ENCODE measurements around the gene MROH7.

MROH7 gene

DNA sequence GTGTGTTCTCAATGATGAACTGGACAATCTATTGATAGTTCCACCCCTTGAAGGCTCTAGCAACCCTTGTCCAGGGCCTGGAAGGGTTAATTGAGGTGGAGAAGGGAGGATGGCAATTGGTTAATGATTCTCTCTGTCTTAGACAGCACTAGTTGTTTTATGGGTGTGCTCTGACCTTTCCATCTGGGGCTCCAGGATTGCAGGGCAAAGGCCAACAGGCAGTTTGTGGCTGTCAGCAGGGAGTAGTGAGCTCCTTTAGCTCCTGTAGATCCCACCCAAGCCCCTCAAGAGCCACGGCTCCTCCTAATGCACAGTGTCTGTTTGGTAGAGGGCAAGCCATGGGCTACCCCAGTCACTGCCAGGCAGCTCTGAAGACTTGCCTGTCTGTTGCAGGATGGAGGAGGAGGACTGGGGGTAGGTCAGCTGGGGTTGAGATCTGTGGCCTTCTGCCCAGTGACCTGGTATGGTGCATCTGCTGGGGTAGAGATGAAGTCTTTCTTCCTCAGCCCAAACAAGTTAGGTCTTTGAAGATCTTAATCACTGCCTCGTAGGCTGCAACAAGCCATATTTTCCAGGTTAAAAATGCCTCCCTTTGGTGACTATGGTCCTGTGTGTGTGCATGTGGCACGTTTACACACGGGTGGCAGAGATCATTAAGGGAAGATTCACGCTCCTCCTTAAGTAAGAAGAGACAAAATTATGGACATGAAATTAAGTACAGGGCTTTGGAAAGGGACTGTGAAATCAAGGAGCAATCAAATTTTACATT is 7.7 kb downstream of the MROH7 start:
- DNase-seq (ENCODE audit: insufficient read length, low spot score): no peak
- no peak for FAIRE-seq

DNA sequence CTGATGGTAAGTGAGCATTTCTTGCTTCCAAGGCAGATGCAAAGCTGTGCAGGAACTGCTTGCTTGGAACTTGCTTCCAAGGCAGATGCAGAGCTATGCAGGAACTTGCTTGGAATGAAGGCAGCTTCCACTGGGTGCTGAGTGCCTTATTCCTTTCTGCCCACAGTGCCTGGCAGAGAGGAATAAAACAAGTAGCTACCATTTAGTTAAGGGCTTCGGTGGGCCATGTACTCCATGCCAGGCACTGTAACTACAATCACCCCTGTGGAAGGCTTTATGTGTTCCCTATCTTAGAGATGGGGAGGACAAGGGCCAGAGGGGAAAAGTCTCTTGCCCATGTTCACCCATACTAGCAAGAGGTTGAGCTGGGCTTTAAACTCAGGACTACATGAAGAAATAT is 8.3 kb downstream of the MROH7 start:
- FAIRE-seq (no peak), DNase-seq (ENCODE audit: insufficient read length, low spot score) (no peak)

DNA sequence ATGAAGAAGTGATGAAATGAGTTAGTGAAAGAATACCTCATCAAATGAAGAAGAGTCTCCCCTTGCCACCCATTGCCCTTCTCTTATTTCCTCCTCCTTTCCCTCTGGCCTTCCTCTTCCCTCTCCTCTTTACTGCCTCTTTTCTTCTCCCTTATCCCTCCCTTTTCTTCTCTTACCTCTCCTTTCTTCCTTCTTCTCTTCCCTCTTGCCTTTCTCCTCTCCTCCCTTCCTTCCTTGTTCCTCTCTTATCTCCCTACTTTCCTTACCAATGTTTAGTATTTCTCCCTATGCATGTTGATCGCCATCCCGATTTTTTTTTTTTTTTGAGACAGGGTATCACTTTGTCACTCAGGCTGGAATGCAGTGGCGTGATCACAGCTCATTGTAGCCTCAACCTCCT is 8.8 kb downstream of the MROH7 start:
- no peak for FAIRE-seq
- DNase-seq (ENCODE audit: insufficient read length, low spot score): no peak

DNA sequence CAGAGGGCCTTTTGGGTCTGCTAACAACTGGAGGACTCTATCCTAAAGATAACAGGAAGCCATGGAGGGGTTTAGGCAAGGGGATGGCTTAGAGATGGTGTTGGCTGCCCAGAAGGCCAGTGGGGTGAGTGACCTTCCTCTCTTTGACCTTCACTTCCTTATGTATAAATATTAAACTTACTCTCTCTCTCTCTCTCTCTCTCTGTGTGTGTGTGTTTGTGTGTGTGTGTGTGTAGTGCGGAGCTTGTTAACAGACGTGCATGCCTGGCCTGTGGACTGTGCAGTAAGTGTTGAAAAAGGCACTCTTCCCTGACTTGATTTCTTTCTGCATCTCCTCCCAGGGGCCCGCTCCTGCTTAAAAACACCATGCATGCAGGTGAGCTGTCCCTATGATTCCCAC is 10.0 kb downstream of the MROH7 start:
- no peak for DNase-seq (ENCODE audit: insufficient read length, low spot score)
- FAIRE-seq: no peak

DNA sequence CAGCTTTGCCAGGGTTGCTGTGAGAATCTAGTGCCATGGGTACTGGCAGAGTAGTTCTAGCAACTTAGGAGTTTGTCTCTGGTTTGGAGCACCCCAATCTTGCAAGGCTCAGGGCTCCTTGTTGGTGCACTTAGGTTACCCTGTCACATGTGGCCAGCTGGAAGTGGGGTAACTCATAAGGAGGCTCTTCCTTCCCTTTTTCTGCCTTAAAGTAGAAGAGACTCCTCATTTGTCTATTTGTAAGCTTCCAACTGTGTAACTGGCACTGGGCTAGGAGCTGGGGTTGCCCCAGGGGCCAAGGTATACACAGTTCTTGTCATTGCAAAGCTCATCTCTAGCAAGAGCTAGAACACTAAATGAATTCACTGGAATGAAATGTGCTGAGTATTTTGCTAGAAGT is 10.6 kb downstream of the MROH7 start:
- DNase-seq (ENCODE audit: insufficient read length, low spot score) (no peak), FAIRE-seq (no peak)

DNA sequence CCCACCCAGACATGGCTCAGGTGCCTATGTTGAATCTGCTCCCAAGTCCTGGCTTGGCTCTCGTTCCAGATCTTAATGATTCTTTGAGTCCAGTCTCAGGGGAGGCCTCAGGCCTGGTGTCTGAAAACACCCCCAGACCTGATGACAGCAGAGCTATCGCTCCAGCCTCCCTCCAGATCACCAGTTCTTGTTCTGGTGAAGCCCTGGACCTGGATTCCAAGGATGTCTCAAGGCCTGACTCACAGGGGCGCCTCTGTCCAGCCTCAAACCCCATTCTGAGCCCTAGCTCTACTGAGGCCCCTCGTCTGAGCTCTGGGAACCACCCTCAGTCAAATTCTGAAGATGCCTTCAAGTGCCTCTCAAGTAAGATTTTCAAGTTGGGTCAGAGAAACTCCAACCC is 11.4 kb downstream of the MROH7 start:
- no peak for FAIRE-seq

DNA sequence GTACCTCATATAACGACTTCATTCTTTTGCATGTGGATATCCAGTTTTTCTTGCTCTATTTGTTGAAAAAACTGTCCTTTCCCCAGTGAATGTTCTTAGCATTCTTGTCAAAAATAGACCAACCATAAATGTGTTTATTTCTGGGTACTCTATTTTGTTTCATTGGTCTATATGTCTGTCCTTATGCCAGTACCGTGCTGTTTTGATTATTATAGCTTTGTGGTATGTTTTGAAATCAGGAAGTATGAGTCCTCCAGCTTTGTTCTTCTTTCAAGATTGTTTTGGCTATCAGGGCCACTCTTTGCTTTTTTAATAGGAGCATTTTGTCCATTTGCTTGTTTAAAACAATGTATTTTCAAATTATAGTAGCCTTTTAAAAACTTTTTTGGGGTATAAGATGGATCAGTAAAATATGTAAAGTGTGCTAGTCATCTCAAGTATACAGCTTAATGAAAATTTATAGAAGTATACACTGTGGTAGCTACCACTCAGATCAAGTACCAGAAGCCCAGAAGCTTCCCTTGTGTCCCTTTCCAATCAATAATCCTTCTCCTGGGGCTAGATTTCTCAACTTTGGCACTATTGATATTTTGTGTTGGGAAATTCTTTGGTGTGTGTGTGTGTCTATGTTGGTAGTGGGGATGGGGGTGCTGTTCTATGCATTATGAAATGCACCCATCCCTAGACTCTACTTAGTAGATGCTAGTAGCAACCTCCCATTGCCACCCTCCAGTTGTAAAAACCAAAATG is 16.8 kb downstream of the MROH7 start:
- DNase-seq (ENCODE audit: insufficient read length, low spot score) (no peak), FAIRE-seq (no peak)

More for the DNA sequence above, 11.4 kb downstream of the MROH7 start:
- no peak for DNase-seq (ENCODE audit: insufficient read length, low spot score)

DNA sequence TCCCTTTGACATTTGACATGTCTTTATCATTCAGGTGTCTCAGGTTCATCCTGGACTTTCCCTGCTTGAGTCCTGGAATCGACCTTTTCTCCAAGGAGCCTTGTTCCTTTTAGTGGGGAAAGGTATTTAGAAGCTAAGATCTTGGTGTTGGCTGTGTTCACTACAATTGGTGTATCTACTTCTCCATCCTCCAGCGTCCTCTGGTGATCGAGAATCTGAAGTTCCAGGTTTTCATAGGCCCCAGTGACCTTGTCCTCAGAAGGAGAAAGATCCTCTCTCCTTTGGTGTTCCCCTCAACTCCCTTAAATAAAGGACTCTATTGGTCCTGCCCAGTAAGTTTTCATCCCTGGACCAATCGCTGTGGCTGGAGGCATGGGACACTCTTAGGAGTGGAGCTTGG is 22.1 kb downstream of the MROH7 start:
- DNase-seq (ENCODE audit: insufficient read length, low spot score): no peak
- no peak for FAIRE-seq

DNA sequence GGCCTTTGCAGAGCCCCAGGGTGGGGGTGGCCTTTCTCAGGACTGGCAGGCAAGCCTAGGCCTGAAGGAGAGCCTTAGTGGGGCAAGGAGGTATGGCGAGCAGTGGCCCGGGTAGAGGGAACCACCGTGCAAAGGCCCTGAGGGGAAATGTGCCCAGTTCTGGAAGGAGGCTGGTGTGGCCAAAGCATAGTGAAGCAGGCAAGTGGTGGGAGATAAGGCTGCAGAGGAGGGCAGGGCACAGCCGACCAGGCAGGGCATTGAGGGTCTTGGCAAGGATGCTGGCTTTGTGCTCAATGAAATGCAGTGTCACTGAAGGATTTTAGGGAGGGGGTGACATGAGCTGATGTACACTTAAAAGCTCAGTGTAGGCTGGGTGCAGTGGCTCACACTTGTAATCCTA is 22.8 kb downstream of the MROH7 start:
- DNase-seq (ENCODE audit: insufficient read length, low spot score) (no peak), FAIRE-seq (no peak)

DNA sequence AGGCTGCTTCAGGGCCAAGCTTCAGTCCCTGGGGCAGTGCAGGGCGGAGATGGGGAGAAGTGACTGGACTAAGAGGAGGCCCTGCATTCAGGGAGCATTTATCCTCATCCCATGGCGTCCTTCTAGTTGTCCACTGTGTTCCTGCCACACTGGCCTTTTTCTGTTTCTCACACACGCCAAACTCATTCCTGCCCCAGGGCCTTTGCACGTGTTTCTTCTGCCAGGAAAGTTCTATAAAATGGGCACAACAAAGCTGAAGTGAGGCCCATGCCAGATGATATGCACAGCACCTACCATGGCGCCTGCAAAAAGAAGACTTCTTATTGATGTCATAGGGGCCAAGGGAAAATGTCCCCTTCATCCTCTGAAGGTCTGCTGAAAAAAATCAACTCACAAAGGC is 24.3 kb downstream of the MROH7 start:
- no peak for FAIRE-seq
- DNase-seq (ENCODE audit: insufficient read length, low spot score): no peak

DNA sequence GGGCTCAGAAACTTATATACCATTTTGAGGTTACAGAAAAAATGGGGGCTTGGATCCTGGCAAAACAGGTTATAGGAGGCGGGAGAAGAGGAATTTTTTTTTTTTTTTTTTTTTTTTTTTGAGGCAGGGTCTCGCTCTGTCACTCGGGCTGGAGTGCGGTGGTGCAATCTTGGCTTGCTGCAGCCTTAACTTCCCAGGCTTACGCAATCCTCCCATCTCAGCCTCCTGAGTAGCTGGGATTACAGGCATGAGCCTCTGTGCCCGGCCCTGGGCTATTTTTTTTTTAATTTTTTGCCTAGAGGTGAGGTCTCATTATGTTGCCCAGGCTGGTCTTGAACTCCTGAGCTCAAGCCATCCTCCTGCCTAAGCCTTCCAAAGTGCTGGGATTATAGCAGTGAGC is 24.7 kb downstream of the MROH7 start:
- FAIRE-seq (no peak), DNase-seq (ENCODE audit: insufficient read length, low spot score) (no peak)

DNA sequence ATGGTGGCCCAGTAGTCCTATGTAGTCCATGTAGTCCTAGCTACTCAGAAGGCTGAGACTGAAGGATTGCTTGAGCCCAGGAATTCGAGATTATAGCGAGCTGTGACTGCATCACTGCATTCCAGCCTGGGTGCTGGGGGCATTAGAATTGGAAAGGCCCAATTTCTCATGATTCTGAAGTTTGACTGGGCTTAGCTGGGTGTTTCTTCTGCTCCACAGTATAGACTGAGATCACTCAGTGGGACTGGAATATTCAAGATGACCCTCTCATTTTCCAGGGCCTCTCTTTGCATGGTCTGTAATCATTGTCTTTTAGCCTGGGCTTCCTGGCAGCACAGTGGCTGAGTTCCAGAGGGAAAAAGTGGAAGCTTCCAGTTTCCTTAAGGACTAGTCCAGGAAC is 26.2 kb downstream of the MROH7 start:
- FAIRE-seq (no peak), DNase-seq (ENCODE audit: insufficient read length, low spot score) (no peak)

DNA sequence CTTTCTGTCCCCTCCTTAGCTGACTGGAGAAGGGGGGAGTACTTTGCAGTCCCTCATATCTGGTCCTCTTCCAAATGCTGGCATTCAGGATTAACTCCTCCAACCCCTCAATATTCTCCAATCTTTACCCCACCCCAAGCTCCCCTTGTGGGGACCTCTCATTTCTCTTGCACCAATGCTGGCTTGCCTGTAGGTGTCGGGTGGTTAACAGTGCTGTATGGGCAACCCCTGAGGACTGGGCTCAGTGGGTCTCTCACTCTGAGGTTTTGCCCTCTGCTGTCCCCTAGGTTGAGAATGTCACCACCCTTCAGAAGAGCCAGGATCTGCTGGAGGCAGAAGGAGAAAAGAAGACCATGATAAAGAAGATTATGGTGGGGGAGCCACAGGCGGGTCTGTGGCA is 27.0 kb downstream of the MROH7 start:
- FAIRE-seq: no peak

DNA sequence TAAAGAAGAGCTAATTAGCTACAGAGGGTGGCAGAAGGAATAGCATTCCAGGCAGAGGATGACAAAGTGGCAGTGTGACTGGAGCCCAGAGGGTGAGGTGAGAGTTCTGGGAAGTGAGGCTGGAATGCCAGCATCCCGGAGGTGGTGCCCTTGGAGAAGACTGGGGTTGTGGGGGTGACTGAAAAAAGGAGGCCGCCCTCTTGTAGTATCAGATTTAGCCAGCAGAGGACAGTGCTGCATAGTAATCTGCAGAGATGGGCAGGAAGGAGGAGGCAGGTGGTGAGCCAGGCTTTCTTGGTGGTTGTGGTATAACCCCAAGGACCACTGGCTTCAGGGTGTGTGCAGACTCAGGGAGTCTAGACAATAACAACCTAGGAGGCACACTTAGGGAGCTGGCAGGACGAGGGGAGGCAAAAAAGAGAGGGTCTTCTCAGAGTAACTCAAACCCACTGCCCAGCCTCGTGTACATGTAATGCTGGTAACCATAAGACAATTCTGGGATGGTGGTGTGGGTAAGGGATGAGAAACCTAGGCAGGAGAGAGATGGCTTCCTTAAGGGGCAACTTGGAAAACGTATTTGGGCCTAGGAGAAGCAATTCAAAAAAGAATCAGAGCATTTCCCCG is 30.5 kb downstream of the MROH7 start:
- FAIRE-seq (no peak), DNase-seq (ENCODE audit: insufficient read length, low spot score) (peak; percentile 38)

More for the DNA sequence above, 27.0 kb downstream of the MROH7 start:
- no peak for DNase-seq (ENCODE audit: insufficient read length, low spot score)

DNA sequence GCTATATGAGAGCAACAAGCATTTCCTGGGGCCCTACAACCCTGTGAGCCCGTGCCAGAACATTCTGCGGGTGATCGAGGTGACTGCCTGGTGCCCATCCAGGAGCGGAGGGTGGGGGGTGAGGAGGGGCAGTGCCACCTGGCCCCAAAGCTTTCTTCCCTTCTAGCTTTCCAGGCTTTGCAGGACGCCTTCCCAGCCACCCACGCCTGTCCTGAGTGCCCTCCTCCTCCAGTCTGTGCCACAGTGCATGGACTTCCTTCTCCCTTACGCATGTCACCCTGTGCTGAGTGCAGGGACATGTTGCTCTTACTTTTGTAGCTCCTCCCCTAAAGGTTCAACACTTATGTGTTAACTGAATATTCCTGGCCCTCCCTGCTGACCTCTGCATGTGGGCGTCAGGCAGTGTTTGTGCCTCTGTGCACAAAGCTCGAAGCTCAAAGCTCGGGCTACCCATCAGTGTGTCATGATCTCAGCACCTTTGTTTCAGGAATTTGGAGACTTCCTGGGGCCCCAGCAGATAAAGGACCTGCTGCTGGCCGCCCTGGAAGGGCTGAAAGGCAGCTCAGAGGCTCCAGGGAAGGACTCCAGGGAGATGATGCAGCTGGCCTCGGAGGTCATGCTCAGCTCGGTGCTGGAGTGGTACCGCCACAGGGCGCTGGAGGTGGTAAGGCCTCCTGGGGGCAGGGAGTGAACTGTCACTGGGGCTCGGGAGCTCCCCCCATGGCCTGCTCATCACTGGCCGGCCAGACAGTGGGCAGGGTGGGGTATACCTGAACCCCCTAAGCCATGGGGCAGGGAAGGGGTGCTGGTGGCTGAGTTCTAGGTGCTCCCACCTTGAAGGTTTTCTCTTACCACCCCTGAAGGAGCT is 37.4 kb downstream of the MROH7 start:
- FAIRE-seq: no peak
- no peak for DNase-seq (ENCODE audit: insufficient read length, low spot score)

DNA sequence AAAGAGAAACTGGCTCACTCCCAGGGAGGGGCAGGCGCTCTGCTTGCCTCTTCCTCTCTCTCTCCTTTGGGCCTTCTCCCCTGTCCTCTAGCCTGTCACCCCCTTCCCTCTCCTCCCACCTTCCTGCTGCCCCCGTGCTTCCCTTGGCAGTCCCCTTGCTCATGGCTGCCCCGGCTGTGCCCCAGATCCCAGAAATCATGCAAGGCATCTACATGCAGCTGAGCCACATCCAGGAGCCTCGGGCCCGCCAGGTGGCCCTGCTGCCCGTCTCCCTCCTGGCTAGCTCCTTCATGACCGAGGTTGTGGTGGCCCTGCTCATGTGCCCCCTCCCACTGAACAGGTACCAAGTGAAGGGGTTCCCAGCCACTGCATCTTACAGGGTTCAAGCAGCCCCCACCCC is 38.1 kb downstream of the MROH7 start:
- no peak for FAIRE-seq
- no peak for DNase-seq (ENCODE audit: insufficient read length, low spot score)

DNA sequence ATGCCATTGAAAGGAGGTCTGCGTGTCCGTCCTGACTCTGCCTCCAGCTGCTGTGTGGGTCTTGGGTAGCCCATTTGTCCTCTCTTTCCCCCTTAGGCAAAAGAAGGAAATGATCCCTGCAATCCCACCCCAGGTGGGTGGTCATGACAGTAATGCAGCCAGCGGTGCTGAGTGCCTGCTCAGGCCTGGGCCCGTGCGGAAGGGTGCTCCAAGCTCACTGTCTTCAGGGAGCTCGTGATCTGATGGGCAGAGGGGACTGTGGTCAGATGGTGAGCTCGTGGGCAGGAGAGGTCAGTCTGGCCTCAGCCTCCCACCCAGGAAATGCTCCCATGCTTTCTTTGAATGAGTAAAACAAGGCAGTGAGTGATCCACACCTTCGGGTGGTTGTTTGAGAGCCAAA is 38.8 kb downstream of the MROH7 start:
- no peak for FAIRE-seq
- no peak for DNase-seq (ENCODE audit: insufficient read length, low spot score)

DNA sequence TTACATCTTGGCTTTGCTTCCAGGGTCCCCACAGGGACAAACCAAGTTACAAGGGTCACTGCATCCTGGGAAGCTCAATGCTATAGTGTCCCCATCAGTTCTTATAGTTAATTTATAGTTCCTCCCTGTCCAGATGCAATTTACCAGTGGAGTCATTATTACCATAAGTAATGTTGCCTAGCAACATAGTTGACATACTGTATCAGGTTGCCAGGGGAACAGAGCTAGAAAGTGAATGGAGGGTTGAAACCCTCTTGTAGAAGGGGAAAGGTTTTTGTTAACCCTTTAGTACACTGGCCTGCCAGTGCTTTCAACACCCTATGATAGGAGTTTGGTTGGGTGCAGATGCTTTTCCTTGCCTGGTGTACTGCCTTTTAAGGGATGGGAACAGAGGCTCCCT is 39.8 kb downstream of the MROH7 start:
- DNase-seq (ENCODE audit: insufficient read length, low spot score) (no peak), FAIRE-seq (no peak)

DNA sequence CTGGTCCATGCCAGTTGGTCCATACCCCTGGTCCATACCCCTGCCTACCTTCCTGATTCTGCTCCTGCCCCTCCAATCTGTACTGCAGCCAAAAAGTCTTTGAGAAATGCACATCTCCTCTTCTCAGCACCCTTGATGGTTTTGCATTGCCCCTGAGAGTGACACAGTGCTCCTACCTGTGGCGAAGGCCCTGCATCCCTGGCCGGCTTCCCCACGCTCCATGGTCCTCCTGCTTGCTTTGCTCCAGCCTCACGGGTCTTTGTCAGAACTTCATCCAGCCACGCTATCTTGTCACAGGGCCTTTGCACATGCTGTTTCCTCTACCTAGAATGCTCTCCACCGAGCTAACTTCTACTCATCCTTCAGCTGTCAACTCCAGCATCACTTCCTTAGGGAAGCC is 41.9 kb downstream of the MROH7 start:
- DNase-seq (ENCODE audit: insufficient read length, low spot score): no peak
- no peak for FAIRE-seq

DNA sequence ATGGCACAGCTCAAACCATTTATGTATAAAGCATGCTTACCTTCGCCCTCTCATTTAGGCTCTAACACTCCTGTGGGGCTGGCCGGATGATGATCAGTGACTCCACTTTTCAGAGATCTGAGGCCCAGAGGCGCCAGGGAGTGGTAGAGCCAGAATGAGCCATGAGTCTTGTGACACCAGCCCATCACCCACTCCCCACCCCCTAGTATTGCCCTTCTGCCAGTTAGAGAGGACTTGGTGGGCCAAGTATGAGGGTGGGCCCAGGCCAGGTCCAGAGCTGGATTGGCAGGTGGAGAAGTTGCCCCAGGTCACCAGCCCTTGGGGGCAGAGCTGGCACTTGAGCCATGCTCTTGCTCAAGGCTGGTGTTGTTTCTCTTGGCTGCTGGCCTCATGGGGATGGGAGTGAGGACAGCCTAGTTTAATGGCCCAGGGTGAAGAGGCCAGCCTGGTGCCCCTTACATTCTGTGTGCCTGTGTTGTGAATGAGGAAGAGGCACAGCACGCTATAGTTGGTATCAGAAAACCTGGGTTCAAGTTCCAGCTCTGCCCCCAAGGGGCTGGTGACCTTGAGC is 43.8 kb downstream of the MROH7 start:
- DNase-seq (ENCODE audit: insufficient read length, low spot score) (no peak), FAIRE-seq (no peak)

DNA sequence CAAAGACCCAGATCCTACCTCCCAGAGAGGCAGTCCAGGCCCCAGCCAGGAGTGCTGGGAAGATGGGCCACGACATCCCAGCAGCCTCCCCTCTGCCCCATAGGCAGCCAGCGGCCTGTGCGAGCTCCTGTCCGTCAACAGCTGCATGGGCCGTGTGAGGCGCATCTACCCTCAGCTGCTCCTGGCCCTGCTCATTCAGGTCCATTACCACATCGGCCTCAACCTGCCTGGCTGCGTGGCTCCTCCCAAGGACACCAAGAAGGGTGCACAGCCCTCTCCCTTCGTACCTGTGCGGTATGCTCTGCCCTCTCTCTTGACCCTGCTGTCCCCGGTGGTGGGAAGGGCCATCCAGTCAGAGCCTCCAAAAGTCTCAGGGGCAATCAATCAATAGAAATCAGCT is 44.6 kb downstream of the MROH7 start:
- DNase-seq (ENCODE audit: insufficient read length, low spot score): no peak
- no peak for FAIRE-seq
